ENCODE measurements around the gene RCSD1. TPM values are rescaled to one million over a fixed set of nuclear protein-coding genes. Genes with fewer than 3 reads are reported as not detected.
A peak's percentile ranks its signal among the peaks of the same experiment; 100 is the strongest.

The RCSD1 gene
- total RNA-seq, 1 experiment from 2014 or later = 1.3 TPM

GRCh38 chr1:167685844-167686243, 55.8 kb downstream of the RCSD1 start:
- H3K27ac ChIP-seq = no peak overlapping the region
- H3K4me1 ChIP-seq (replicated peaks) = peaks cover 36% of the 10 kb centered on the region
- no peaks in the 10 kb centered on the region for H3K27me3 ChIP-seq (replicated peaks)
- H3K4me3 ChIP-seq = no peak overlapping the region
- no peaks in the 10 kb centered on the region for H3K36me3 ChIP-seq
- no peaks in the 10 kb centered on the region for H3K9me3 ChIP-seq (replicated peaks)
- DNase-seq (ENCODE audit: low read depth in 1 of 2, low spot score in 2 of 2) = no peak

- no peaks in the 10 kb centered on the region for H3K36me3 ChIP-seq
- no peak overlapping the region for H3K4me3 ChIP-seq
These were observed 58.0 kb downstream of the RCSD1 start for GRCh38 chr1:167687919-167688519.

GRCh38 chr1:167689567-167689920, 59.5 kb downstream of the RCSD1 start:
- Histone ChIP-seq H3K36me3 (no peaks in the 10 kb centered on the region), H3K4me1 (replicated peaks) (peaks cover 22% of the 10 kb centered on the region), H3K27me3 (replicated peaks) (no peaks in the 10 kb centered on the region), H3K4me3 (no peak overlapping the region), H3K9me3 (replicated peaks) (no peaks in the 10 kb centered on the region), H3K27ac (no peak overlapping the region)
- DNase-seq (ENCODE audit: low read depth in 1 of 2, low spot score in 2 of 2) = peak in 1 of 2 experiments; percentile 73

More at GRCh38 chr1:167687919-167688519, 58.0 kb downstream of the RCSD1 start:
- H3K27me3 ChIP-seq (replicated peaks) = no peaks in the 10 kb centered on the region
- H3K27ac ChIP-seq = no peak overlapping the region
- DNase-seq (ENCODE audit: low read depth in 1 of 2, low spot score in 2 of 2) = peak; percentile 73 to 76
- H3K9me3 ChIP-seq (replicated peaks) = no peaks in the 10 kb centered on the region
- peaks cover 36% of the 10 kb centered on the region for H3K4me1 ChIP-seq (replicated peaks)

GRCh38 chr1:167690053-167690452, 60.0 kb downstream of the RCSD1 start:
- no peaks in the 10 kb centered on the region for H3K27me3 ChIP-seq (replicated peaks)
- H3K27ac ChIP-seq = no peak overlapping the region
- no peaks in the 10 kb centered on the region for H3K36me3 ChIP-seq
- DNase-seq (ENCODE audit: low read depth in 1 of 2, low spot score in 2 of 2) = no peak
- H3K9me3 ChIP-seq (replicated peaks) = no peaks in the 10 kb centered on the region
- no peak overlapping the region for H3K4me3 ChIP-seq
- peaks cover 22% of the 10 kb centered on the region for H3K4me1 ChIP-seq (replicated peaks)

DNA sequence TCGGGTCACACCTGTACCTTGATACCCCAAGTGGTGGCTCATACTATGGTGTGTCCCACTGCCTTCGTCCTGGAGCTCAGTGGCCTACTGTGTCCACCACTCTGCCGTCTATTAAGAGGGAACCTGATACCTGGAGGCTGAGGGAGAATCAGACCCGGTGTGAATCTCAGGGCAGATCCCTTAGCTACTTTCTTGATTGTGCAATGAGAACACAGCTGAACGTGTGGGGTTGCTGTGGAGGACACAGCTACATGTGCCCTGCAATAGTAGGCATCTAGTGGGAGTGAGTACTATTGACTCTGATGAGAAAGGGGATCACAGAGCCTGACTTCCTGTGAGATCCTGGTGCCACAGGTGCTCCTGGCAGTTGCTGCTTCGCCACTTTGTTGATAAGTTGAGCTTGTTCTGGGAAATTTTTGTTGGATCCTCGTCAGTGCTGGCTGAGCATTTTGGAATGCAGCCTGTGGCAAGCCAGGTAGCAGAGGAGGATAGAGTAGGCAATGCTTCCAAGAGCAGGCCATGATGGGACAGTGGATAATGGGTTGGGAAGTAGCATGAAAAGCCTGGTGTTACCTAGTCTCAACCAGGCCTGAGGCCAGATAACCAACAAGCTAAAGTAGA, 63.5 kb downstream of the RCSD1 start:
- Histone ChIP-seq H3K4me1 (replicated peaks) (peaks cover 18% of the 10 kb centered on the region), H3K27me3 (replicated peaks) (no peaks in the 10 kb centered on the region), H3K9me3 (replicated peaks) (no peaks in the 10 kb centered on the region), H3K36me3 (no peaks in the 10 kb centered on the region), H3K4me3 (no peak overlapping the region), H3K27ac (no peak overlapping the region)
- DNase-seq (ENCODE audit: low read depth in 1 of 2, low spot score in 2 of 2) = no peak

GRCh38 chr1:167694691-167695090, 64.7 kb downstream of the RCSD1 start:
- Histone ChIP-seq H3K27me3 (replicated peaks) (no peaks in the 10 kb centered on the region), H3K9me3 (replicated peaks) (no peaks in the 10 kb centered on the region), H3K4me1 (replicated peaks) (peaks cover 6% of the 10 kb centered on the region), H3K4me3 (no peak overlapping the region), H3K27ac (no peak overlapping the region), H3K36me3 (no peaks in the 10 kb centered on the region)
- no peak for DNase-seq (ENCODE audit: low read depth in 1 of 2, low spot score in 2 of 2)

GRCh38 chr1:167695147-167695546, 65.1 kb downstream of the RCSD1 start:
- peaks cover 2% of the 10 kb centered on the region for H3K4me1 ChIP-seq (replicated peaks)
- DNase-seq (ENCODE audit: low read depth in 1 of 2, low spot score in 2 of 2) = no peak
- H3K27me3 ChIP-seq (replicated peaks) = no peaks in the 10 kb centered on the region
- H3K27ac ChIP-seq = no peak overlapping the region
- no peak overlapping the region for H3K4me3 ChIP-seq
- no peaks in the 10 kb centered on the region for H3K9me3 ChIP-seq (replicated peaks)
- no peaks in the 10 kb centered on the region for H3K36me3 ChIP-seq

GRCh38 chr1:167695756-167696561, 65.9 kb downstream of the RCSD1 start:
- Histone ChIP-seq H3K4me3 (no peak overlapping the region), H3K4me1 (replicated peaks) (peaks cover 4% of the 10 kb centered on the region), H3K36me3 (no peaks in the 10 kb centered on the region), H3K27me3 (replicated peaks) (no peaks in the 10 kb centered on the region), H3K9me3 (replicated peaks) (no peaks in the 10 kb centered on the region), H3K27ac (no peak overlapping the region)
- DNase-seq (ENCODE audit: low read depth in 1 of 2, low spot score in 2 of 2) = no peak

GRCh38 chr1:167697667-167698141, 67.7 kb downstream of the RCSD1 start:
- H3K27ac ChIP-seq = no peak overlapping the region
- no peak for DNase-seq (ENCODE audit: low read depth in 1 of 2, low spot score in 2 of 2)
- H3K27me3 ChIP-seq (replicated peaks) = no peaks in the 10 kb centered on the region
- H3K36me3 ChIP-seq = no peaks in the 10 kb centered on the region
- H3K4me1 ChIP-seq (replicated peaks) = peaks cover 12% of the 10 kb centered on the region
- no peak overlapping the region for H3K4me3 ChIP-seq
- H3K9me3 ChIP-seq (replicated peaks) = no peaks in the 10 kb centered on the region

DNA sequence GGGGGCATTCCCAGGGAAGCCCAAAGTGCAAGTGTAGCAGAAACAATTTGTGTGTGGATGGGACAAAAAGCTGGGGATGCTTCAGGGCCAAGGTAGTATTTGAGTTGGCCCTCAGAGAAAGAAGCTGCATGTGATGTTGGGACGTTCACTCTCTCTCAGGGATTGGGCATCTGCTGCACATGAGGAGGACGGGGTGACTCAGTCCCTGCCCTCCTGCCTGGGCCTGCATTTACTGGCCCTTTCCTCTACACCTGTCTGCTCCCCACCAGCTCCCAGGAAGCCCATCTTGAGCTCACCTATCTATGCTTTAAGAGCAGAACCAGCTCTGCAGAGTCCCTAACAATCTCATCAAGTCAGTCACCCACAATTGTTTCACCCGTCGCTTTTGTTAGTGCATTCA, 68.3 kb downstream of the RCSD1 start:
- Histone ChIP-seq H3K4me3 (no peak overlapping the region), H3K27me3 (replicated peaks) (no peaks in the 10 kb centered on the region), H3K36me3 (no peaks in the 10 kb centered on the region), H3K4me1 (replicated peaks) (peaks cover 12% of the 10 kb centered on the region), H3K9me3 (replicated peaks) (no peaks in the 10 kb centered on the region), H3K27ac (no peak overlapping the region)
- no peak for DNase-seq (ENCODE audit: low read depth in 1 of 2, low spot score in 2 of 2)

GRCh38 chr1:167701510-167701909, 71.5 kb downstream of the RCSD1 start:
- no peak overlapping the region for H3K4me3 ChIP-seq
- H3K27ac ChIP-seq = peak overlapping the region; percentile 36
- DNase-seq (ENCODE audit: low read depth in 1 of 2, low spot score in 2 of 2) = no peak
- no peaks in the 10 kb centered on the region for H3K36me3 ChIP-seq
- peaks cover 41% of the 10 kb centered on the region for H3K4me1 ChIP-seq (replicated peaks)
- no peaks in the 10 kb centered on the region for H3K27me3 ChIP-seq (replicated peaks)
- H3K9me3 ChIP-seq (replicated peaks) = no peaks in the 10 kb centered on the region

- peaks cover 62% of the 10 kb centered on the region for H3K4me1 ChIP-seq (replicated peaks)
- no peaks in the 10 kb centered on the region for H3K27me3 ChIP-seq (replicated peaks)
- H3K4me3 ChIP-seq = no peak overlapping the region
- no peak overlapping the region; the same call in 1 of the 2 replicates for H3K27ac ChIP-seq
- H3K36me3 ChIP-seq = no peaks in the 10 kb centered on the region
- no peak for DNase-seq (ENCODE audit: low read depth in 1 of 2, low spot score in 2 of 2)
- no peaks in the 10 kb centered on the region for H3K9me3 ChIP-seq (replicated peaks)
These were observed 73.5 kb downstream of the RCSD1 start for GRCh38 chr1:167703557-167703956.

GRCh38 chr1:167704715-167705114, 74.7 kb downstream of the RCSD1 start:
- Histone ChIP-seq H3K27ac (peak overlapping the region; percentile 83), H3K27me3 (replicated peaks) (no peaks in the 10 kb centered on the region), H3K4me1 (replicated peaks) (peaks cover 72% of the 10 kb centered on the region), H3K36me3 (no peaks in the 10 kb centered on the region), H3K9me3 (replicated peaks) (no peaks in the 10 kb centered on the region), H3K4me3 (no peak overlapping the region)
- DNase-seq (ENCODE audit: low read depth in 1 of 2, low spot score in 2 of 2) = no peak

DNA sequence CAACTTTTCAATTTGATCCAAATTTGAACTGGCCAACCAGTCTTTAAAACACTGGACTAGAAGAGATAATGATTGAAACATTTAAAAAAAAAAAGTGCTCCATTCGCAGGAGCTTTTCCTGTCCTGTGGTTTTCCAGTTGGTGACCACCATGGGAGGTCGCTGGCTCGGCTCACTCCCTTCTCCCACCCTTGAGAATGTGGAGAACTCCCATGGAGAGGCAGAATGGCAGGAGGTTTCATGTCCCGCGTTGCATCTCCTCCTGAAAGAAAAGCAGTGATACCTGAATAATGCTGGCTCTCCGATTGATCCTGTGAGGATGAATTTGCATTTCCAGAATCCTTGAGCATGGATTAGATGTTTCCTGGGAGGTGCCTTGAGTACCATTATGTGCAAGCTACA, 75.2 kb downstream of the RCSD1 start:
- peak overlapping the region; percentile 83 for H3K27ac ChIP-seq
- peak; percentile 89 to 90 for DNase-seq (ENCODE audit: low read depth in 1 of 2, low spot score in 2 of 2)
- no peaks in the 10 kb centered on the region for H3K36me3 ChIP-seq
- H3K4me3 ChIP-seq = no peak overlapping the region
- H3K4me1 ChIP-seq (replicated peaks) = peaks cover 72% of the 10 kb centered on the region
- H3K9me3 ChIP-seq (replicated peaks) = no peaks in the 10 kb centered on the region
- no peaks in the 10 kb centered on the region for H3K27me3 ChIP-seq (replicated peaks)
